HL-60 (cell line): ENCODE results near the gene USP10.

Source experiments
- DNase-seq, 2 experiments: peaks; one replicate each; pipeline ENCODE4 v3.0.0-alpha.2; 2010 to 2020; ENCODE audit warnings: low read depth in 1 of 2, low spot score in 1 of 2
- H3K27ac ChIP-seq: fragments of 250-450 bp; sonication (Bioruptor Pico); replicated peaks from 2 replicates; pipeline ENCODE4 v1.5.1; 2020; ENCODE audit warnings: mild to moderate bottlenecking, moderate library complexity
- H3K27me3 ChIP-seq: fragments of 250-450 bp; sonication (Bioruptor Pico); 2 replicates; pipeline ENCODE4 v1.5.1; 2021; ENCODE audit warnings: mild to moderate bottlenecking, moderate library complexity; ENCODE audit not compliant: insufficient read depth, poor library complexity, severe bottlenecking
- H3K4me3 ChIP-seq: replicated peaks from 2 replicates; pipeline ENCODE4 v1.5.1; 2011; ENCODE audit warnings: mild to moderate bottlenecking, control low read depth, low read length; ENCODE audit not compliant: insufficient read depth
- CTCF ChIP-seq: IDR thresholded peaks from one replicate; pipeline ENCODE4 v1.5.1; 2011; ENCODE audit warnings: low read length, control low read depth, inconsistent platforms; ENCODE audit not compliant: insufficient read depth
- GABPA ChIP-seq: IDR thresholded peaks from 2 replicates; pipeline ENCODE4 v1.6.1; 2012; ENCODE audit warnings: low read depth
- POLR2AphosphoS5 ChIP-seq: IDR thresholded peaks from 2 replicates; pipeline ENCODE4 v1.6.1; 2012; ENCODE audit warnings: low read depth
- REST ChIP-seq: IDR thresholded peaks from 2 replicates; pipeline ENCODE4 v1.6.1; 2012; ENCODE audit warnings: low read depth; ENCODE audit not compliant: insufficient replicate concordance
- SPI1 ChIP-seq: IDR thresholded peaks from 2 replicates; pipeline ENCODE4 v1.6.1; 2012; ENCODE audit warnings: low read depth, mild to moderate bottlenecking, borderline replicate concordance

The USP10 gene

GRCh38 chr16:84816023-84816422, 116.2 kb downstream of the USP10 start:
- no peak for DNase-seq
- Histone ChIP-seq H3K27ac (no peak overlapping the region), H3K27me3 (peaks cover 2% of the 10 kb centered on the region), H3K4me3 (no peak overlapping the region)
- TF ChIP-seq SPI1 (no peak), REST (no peak), POLR2AphosphoS5 (no peak), CTCF (no peak), GABPA (no peak)

- TF ChIP-seq REST (no peak), GABPA (no peak), POLR2AphosphoS5 (no peak), CTCF (no peak), SPI1 (no peak)
- peaks cover 2% of the 10 kb centered on the region for H3K27me3 ChIP-seq
- H3K4me3 ChIP-seq, result no peak overlapping the region
- H3K27ac ChIP-seq, result no peak overlapping the region
- DNase-seq, result no peak
Measured at GRCh38 chr16:84816485-84816884, 116.7 kb downstream of the USP10 start.

- TF ChIP-seq REST (no peak), CTCF (no peak), POLR2AphosphoS5 (no peak), GABPA (no peak), SPI1 (no peak)
- Histone ChIP-seq H3K27ac (no peak overlapping the region), H3K4me3 (no peak overlapping the region), H3K27me3 (peaks cover 2% of the 10 kb centered on the region)
- DNase-seq, result no peak
Measured at GRCh38 chr16:84817206-84817605, 117.4 kb downstream of the USP10 start.
